ENCODE results near the gene RMI2.

RMI2 gene

DNA sequence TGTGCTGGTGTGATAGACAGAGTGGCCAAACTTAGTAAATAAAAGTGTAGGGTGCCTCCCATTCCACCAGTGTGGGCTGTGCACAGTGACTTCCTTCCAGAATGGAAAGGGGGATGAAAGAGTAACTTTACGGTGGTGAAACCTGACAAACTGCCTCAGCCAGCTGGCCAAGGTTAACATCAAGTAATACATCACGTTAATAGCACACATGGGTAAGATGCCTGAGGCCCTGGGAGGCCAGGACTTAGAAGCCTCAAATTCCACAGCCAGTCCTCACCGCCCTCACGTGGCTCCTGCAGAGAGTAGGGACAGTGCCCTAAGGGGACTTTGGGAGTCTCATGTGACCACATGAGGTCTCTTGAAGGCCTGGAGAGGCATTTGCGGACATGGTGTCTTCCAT lies 14.1 kb downstream of the RMI2 start:
- H3K27ac ChIP-seq (ENCODE audit: low read depth, low read length): no peak overlapping the region
- H3K9me3 ChIP-seq (ENCODE audit: insufficient read depth, low read length): no peaks in the 10 kb centered on the region
- H3K36me3 ChIP-seq (ENCODE audit: low read length): no peaks in the 10 kb centered on the region
- no peak overlapping the region for H3K4me3 ChIP-seq (ENCODE audit: insufficient read depth, low read length, poor library complexity, severe bottlenecking)
- no peaks in the 10 kb centered on the region; the same call in 1 of the 2 replicates for H3K27me3 ChIP-seq (ENCODE audit: low read length)
- no peak for TF ChIP-seq EZH2phosphoT487 (conservative IDR thresholded peaks at IDR 0.05; ENCODE audit: low read length)
- TF ChIP-seq, protein P1, sequence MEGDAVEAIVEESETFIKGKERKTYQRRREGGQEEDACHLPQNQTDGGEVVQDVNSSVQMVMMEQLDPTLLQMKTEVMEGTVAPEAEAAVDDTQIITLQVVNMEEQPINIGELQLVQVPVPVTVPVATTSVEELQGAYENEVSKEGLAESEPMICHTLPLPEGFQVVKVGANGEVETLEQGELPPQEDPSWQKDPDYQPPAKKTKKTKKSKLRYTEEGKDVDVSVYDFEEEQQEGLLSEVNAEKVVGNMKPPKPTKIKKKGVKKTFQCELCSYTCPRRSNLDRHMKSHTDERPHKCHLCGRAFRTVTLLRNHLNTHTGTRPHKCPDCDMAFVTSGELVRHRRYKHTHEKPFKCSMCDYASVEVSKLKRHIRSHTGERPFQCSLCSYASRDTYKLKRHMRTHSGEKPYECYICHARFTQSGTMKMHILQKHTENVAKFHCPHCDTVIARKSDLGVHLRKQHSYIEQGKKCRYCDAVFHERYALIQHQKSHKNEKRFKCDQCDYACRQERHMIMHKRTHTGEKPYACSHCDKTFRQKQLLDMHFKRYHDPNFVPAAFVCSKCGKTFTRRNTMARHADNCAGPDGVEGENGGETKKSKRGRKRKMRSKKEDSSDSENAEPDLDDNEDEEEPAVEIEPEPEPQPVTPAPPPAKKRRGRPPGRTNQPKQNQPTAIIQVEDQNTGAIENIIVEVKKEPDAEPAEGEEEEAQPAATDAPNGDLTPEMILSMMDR (IDR thresholded peaks at IDR 0.05; ENCODE audit: insufficient read depth, low read length, poor library complexity, severe bottlenecking): no peak
- no peaks in the 10 kb centered on the region for H4K20me1 ChIP-seq (ENCODE audit: low read depth, low read length)
- H3K4me2 ChIP-seq (ENCODE audit: low read depth, low read length, poor library complexity, severe bottlenecking): no peak overlapping the region
- H3K9me2 ChIP-seq (replicated peaks; ENCODE audit: insufficient read depth, low read length): no peaks in the 10 kb centered on the region
- no peak overlapping the region for H3K9ac ChIP-seq (ENCODE audit: low read length)
- peaks cover 14% of the 10 kb centered on the region for H3F3A ChIP-seq (ENCODE audit: insufficient read depth)
- H2AFZ ChIP-seq (ENCODE audit: low read depth, low read length, severe bottlenecking): no peak overlapping the region
- H3K79me2 ChIP-seq (ENCODE audit: insufficient read depth, low read length): no peaks in the 10 kb centered on the region

- Histone ChIP-seq H3K27me3 (ENCODE audit: low read length) (no peaks in the 10 kb centered on the region; the same call in 1 of the 2 replicates), H3K9ac (ENCODE audit: low read length) (no peak overlapping the region), H3K36me3 (ENCODE audit: low read length) (no peaks in the 10 kb centered on the region), H4K20me1 (ENCODE audit: low read depth, low read length) (no peaks in the 10 kb centered on the region), H2AFZ (ENCODE audit: low read depth, low read length, severe bottlenecking) (no peak overlapping the region), H3F3A (ENCODE audit: insufficient read depth) (no peaks in the 10 kb centered on the region), H3K9me2 (replicated peaks; ENCODE audit: insufficient read depth, low read length) (no peaks in the 10 kb centered on the region), H3K9me3 (ENCODE audit: insufficient read depth, low read length) (no peaks in the 10 kb centered on the region), H3K27ac (ENCODE audit: low read depth, low read length) (no peak overlapping the region), H3K4me3 (ENCODE audit: insufficient read depth, low read length, poor library complexity, severe bottlenecking) (no peak overlapping the region), H3K79me2 (ENCODE audit: insufficient read depth, low read length) (no peaks in the 10 kb centered on the region), H3K4me2 (ENCODE audit: low read depth, low read length, poor library complexity, severe bottlenecking) (no peak overlapping the region)
- TF ChIP-seq, protein P1 (IDR thresholded peaks at IDR 0.05; ENCODE audit: insufficient read depth, low read length, poor library complexity, severe bottlenecking): no peak
- TF ChIP-seq EZH2phosphoT487 (conservative IDR thresholded peaks at IDR 0.05; ENCODE audit: low read length): no peak
These were observed 15.5 kb downstream of the RMI2 start for GRCh38 chr16:11360641-11361373.

DNA sequence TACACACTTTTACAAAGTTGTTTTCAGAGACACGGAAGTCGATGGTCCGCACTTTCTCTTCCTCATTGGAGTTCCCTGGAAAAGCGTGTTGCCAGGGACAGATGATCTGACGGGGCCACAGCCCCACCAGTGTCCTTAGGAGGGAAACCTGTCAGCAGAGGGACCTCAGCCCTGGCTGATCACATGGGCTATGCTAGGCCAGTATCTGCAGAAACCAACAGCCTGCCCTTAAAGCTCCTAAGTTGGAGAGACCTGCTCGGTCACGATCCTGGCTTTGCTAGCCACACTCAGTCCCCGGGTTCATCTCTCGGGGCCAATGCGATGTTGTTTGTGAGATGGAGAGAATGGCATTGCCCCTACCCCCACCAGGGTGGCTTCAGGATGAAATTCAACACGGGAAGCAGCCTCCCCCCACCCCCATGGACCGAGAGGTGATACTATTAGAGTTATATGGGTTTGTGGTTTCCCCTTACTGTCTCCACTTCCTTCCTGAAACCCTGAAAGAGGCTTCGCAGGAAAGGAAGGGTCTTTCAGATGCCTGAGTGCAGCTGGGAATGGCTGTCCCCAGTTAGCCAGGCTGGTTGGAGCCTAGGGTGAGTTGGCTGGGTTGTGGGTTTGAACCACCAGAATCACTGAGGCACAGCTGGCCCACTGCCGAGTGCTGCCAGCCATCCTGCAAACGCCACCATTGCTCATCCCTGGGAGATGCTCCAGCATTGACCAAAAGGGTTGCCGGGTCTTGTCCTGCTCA lies 16.6 kb downstream of the RMI2 start:
- Histone ChIP-seq H3K36me3 (ENCODE audit: low read length) (no peaks in the 10 kb centered on the region), H3K27ac (ENCODE audit: low read depth, low read length) (no peak overlapping the region), H3K79me2 (ENCODE audit: insufficient read depth, low read length) (no peaks in the 10 kb centered on the region), H3K9ac (ENCODE audit: low read length) (no peak overlapping the region), H3K4me2 (ENCODE audit: low read depth, low read length, poor library complexity, severe bottlenecking) (peak overlapping the region; percentile 35), H4K20me1 (ENCODE audit: low read depth, low read length) (no peaks in the 10 kb centered on the region), H3K4me3 (ENCODE audit: insufficient read depth, low read length, poor library complexity, severe bottlenecking) (no peak overlapping the region), H3K9me3 (ENCODE audit: insufficient read depth, low read length) (no peaks in the 10 kb centered on the region), H2AFZ (ENCODE audit: low read depth, low read length, severe bottlenecking) (no peak overlapping the region), H3K27me3 (ENCODE audit: low read length) (no peaks in the 10 kb centered on the region; the same call in 1 of the 2 replicates), H3K9me2 (replicated peaks; ENCODE audit: insufficient read depth, low read length) (no peaks in the 10 kb centered on the region), H3F3A (ENCODE audit: insufficient read depth) (no peaks in the 10 kb centered on the region)
- TF ChIP-seq, protein P1 (IDR thresholded peaks at IDR 0.05; ENCODE audit: insufficient read depth, low read length, poor library complexity, severe bottlenecking): no peak
- no peak for TF ChIP-seq EZH2phosphoT487 (conservative IDR thresholded peaks at IDR 0.05; ENCODE audit: low read length)

Measured in SU-DHL-6 (cell line).